SU-DHL-6 (cell line): ENCODE measurements around the gene PGBD5.
"Not testable (repeated sequence)": the region's sequence is repeated elsewhere in the genome, so short reads cannot be mapped to it uniquely, and the experiment has no call there.

ENCODE experiments used
- H2AFZ ChIP-seq: fragments of 200-600 bp; sonication (generic); 2 replicates; pipeline ENCODE4 v1.6.1; 2014; ENCODE audit warnings: low read depth, mild to moderate bottlenecking, moderate library complexity, mixed read lengths, antibody characterized with exemption, low read length; ENCODE audit not compliant: severe bottlenecking
- H3F3A ChIP-seq: fragments of 200-600 bp; shearing (Covaris generic); 2 replicates; pipeline ENCODE4 v1.6.0; 2016; ENCODE audit warnings: antibody characterized with exemption, mild to moderate bottlenecking; ENCODE audit not compliant: insufficient read depth
- H3K27ac ChIP-seq: fragments of 200-600 bp; sonication (generic); 2 replicates; pipeline ENCODE4 v1.5.1; 2016; ENCODE audit warnings: low read depth, mild to moderate bottlenecking, low read length, moderate library complexity, mixed read lengths
- H3K27me3 ChIP-seq: fragments of 200-600 bp; sonication (generic), shearing (Covaris generic); 2 replicates; pipeline ENCODE4 v1.6.0; 2014; ENCODE audit warnings: mild to moderate bottlenecking, low read length
- H3K36me3 ChIP-seq: fragments of 200-600 bp; sonication (generic); 2 replicates; pipeline ENCODE4 v1.6.1; 2014; ENCODE audit warnings: mild to moderate bottlenecking, low read length, mixed read lengths
- H3K4me2 ChIP-seq: fragments of 300-600, 200-600 bp; shearing (Covaris generic), sonication (generic); 2 replicates; pipeline ENCODE4 v1.6.0; 2014; ENCODE audit warnings: low read length, low read depth, mild to moderate bottlenecking; ENCODE audit not compliant: poor library complexity, severe bottlenecking
- H3K4me3 ChIP-seq: fragments of 200-600 bp; sonication (generic); 2 replicates; pipeline ENCODE4 v1.5.1; 2014; ENCODE audit warnings: antibody characterized with exemption, low read length, mild to moderate bottlenecking, mixed read lengths; ENCODE audit not compliant: insufficient read depth, poor library complexity, severe bottlenecking
- H3K79me2 ChIP-seq: fragments of 200-600 bp; sonication (generic); 2 replicates; pipeline ENCODE4 v1.6.1; 2014; ENCODE audit warnings: mild to moderate bottlenecking, low read length, moderate library complexity; ENCODE audit not compliant: insufficient read depth
- H3K9ac ChIP-seq: fragments of 200-600 bp; sonication (generic); 2 replicates; pipeline ENCODE4 v1.7.0; 2014; ENCODE audit warnings: mild to moderate bottlenecking, low read length
- H3K9me2 ChIP-seq: fragments of 200-600 bp; sonication (generic); replicated peaks from 2 replicates; pipeline ENCODE4 v1.6.1; 2014; ENCODE audit warnings: low read length; ENCODE audit not compliant: insufficient read depth
- H3K9me3 ChIP-seq: fragments of 200-600 bp; sonication (generic); 2 replicates; pipeline ENCODE4 v1.6.1; 2014; ENCODE audit warnings: low read length, mixed read lengths; ENCODE audit not compliant: insufficient read depth
- H4K20me1 ChIP-seq: fragments of 200-600 bp; sonication (generic); 2 replicates; pipeline ENCODE4 v1.6.1; 2014; ENCODE audit warnings: low read depth, mild to moderate bottlenecking, antibody characterized with exemption, low read length, moderate library complexity, mixed read lengths
- CTCF ChIP-seq: fragments of 200-600 bp; sonication (generic); IDR thresholded peaks from one replicate; pipeline ENCODE4 v1.5.1; 2017; ENCODE audit warnings: antibody characterized with exemption, mild to moderate bottlenecking, low read length, moderate library complexity; ENCODE audit not compliant: insufficient read depth, poor library complexity, severe bottlenecking
- EZH2phosphoT487 ChIP-seq: fragments of 200-600 bp; sonication (generic), shearing (Covaris generic); conservative IDR thresholded peaks from 2 replicates; pipeline ENCODE4 v1.6.1; 2018; ENCODE audit warnings: mild to moderate bottlenecking, antibody characterized with exemption, low read length, moderate library complexity, mixed read lengths

PGBD5 gene

GRCh38 chr1:230414102-230414501, 12.0 kb downstream of the PGBD5 start:
- no peak overlapping the region for H2AFZ ChIP-seq
- H4K20me1 ChIP-seq: no peaks in the 10 kb centered on the region
- no peak for TF ChIP-seq CTCF
- TF ChIP-seq EZH2phosphoT487: no peak
- no peaks in the 10 kb centered on the region for H3F3A ChIP-seq
- no peaks in the 10 kb centered on the region for H3K79me2 ChIP-seq
- no peaks in the 10 kb centered on the region for H3K27me3 ChIP-seq
- no peaks in the 10 kb centered on the region for H3K9me2 ChIP-seq
- no peak overlapping the region for H3K27ac ChIP-seq
- no peak overlapping the region for H3K9ac ChIP-seq
- no peaks in the 10 kb centered on the region for H3K9me3 ChIP-seq
- H3K4me2 ChIP-seq: no peak overlapping the region
- no peak overlapping the region for H3K4me3 ChIP-seq
- H3K36me3 ChIP-seq: no peaks in the 10 kb centered on the region

GRCh38 chr1:230413061-230413460, 13.1 kb downstream of the PGBD5 start:
- TF ChIP-seq EZH2phosphoT487 (no peak), CTCF (no peak)
- Histone ChIP-seq H2AFZ (no peak overlapping the region), H3K27me3 (no peaks in the 10 kb centered on the region), H4K20me1 (no peaks in the 10 kb centered on the region), H3K4me3 (no peak overlapping the region), H3K9me2 (no peaks in the 10 kb centered on the region), H3F3A (no peaks in the 10 kb centered on the region), H3K9ac (no peak overlapping the region), H3K36me3 (no peaks in the 10 kb centered on the region), H3K9me3 (no peaks in the 10 kb centered on the region), H3K4me2 (no peak overlapping the region), H3K79me2 (no peaks in the 10 kb centered on the region), H3K27ac (no peak overlapping the region)

GRCh38 chr1:230408971-230409370, 17.2 kb downstream of the PGBD5 start:
- Histone ChIP-seq H2AFZ (no peak overlapping the region), H3K9ac (no peak overlapping the region), H3K36me3 (no peaks in the 10 kb centered on the region), H3F3A (no peaks in the 10 kb centered on the region), H3K4me2 (no peak overlapping the region), H3K9me3 (no peaks in the 10 kb centered on the region), H3K27ac (no peak overlapping the region), H3K9me2 (no peaks in the 10 kb centered on the region), H3K79me2 (no peaks in the 10 kb centered on the region), H3K27me3 (no peaks in the 10 kb centered on the region), H4K20me1 (no peaks in the 10 kb centered on the region), H3K4me3 (no peak overlapping the region)
- TF ChIP-seq CTCF: no peak
- no peak for TF ChIP-seq EZH2phosphoT487

GRCh38 chr1:230407351-230407750, 18.8 kb downstream of the PGBD5 start:
- H3K27me3 ChIP-seq: no peaks in the 10 kb centered on the region
- no peaks in the 10 kb centered on the region for H3K36me3 ChIP-seq
- no peaks in the 10 kb centered on the region for H3K79me2 ChIP-seq
- no peak overlapping the region for H3K27ac ChIP-seq
- no peak overlapping the region for H2AFZ ChIP-seq
- TF ChIP-seq CTCF (no peak), EZH2phosphoT487 (no peak)
- H3K4me3 ChIP-seq: no peak overlapping the region
- H3K9ac ChIP-seq: no peak overlapping the region
- no peaks in the 10 kb centered on the region for H3K9me3 ChIP-seq
- no peaks in the 10 kb centered on the region for H4K20me1 ChIP-seq
- no peaks in the 10 kb centered on the region for H3F3A ChIP-seq
- no peak overlapping the region for H3K4me2 ChIP-seq
- H3K9me2 ChIP-seq: no peaks in the 10 kb centered on the region

- H3K79me2 ChIP-seq, H3K9me2 ChIP-seq, H3K9me3 ChIP-seq, H3K27ac ChIP-seq, H4K20me1 ChIP-seq, H3K9ac ChIP-seq, H3K27me3 ChIP-seq, H3K4me3 ChIP-seq, H2AFZ ChIP-seq, H3K4me2 ChIP-seq, H3F3A ChIP-seq, H3K36me3 ChIP-seq: not testable (repeated sequence)
These were observed 19.4 kb downstream of the PGBD5 start for GRCh38 chr1:230406727-230407126.
